Measurements from ENCODE around the gene NUBP1.

The NUBP1 gene

DNA sequence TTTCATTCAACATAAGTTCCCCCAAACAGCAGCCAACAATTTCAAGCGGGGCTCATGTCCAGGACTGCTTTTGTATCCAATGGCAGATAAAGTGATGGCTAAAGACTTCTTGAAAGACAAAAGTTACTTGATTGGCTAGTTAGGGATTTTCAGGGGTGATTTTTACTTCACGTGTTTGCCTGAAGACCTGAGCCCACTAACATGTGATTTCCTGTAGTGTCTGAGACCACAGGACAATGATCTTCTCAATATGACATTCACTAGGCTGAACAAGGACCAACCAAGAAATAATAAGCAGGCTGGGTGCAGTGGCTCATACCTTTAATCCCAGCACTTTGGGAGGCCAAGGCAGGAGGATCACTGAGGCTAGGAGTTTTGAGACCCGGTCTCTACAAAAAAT, 64.6 kb downstream of the NUBP1 start:
- no peak for DNase-seq (ENCODE audit: low read depth in 1 of 2, low spot score in 1 of 2)
- TF ChIP-seq CTCF (IDR thresholded peaks at IDR 0.05; ENCODE audit: insufficient read depth, low read length), result no peak
- TF ChIP-seq POLR2AphosphoS5 (IDR thresholded peaks at IDR 0.05; ENCODE audit: low read depth), result no peak
- TF ChIP-seq GABPA (IDR thresholded peaks at IDR 0.05; ENCODE audit: low read depth), result no peak
- TF ChIP-seq SPI1 (IDR thresholded peaks at IDR 0.05; ENCODE audit: borderline replicate concordance, low read depth), result no peak
- TF ChIP-seq REST (IDR thresholded peaks at IDR 0.05; ENCODE audit: insufficient replicate concordance, low read depth), result no peak
- Histone ChIP-seq H3K27ac (replicated peaks) (no peak overlapping the region), H3K27me3 (ENCODE audit: insufficient read depth, poor library complexity, severe bottlenecking) (no peaks in the 10 kb centered on the region), H3K4me3 (replicated peaks; ENCODE audit: insufficient read depth, low read length) (no peak overlapping the region)

GRCh38 chr16:10808850-10809249, 65.2 kb downstream of the NUBP1 start:
- no peaks in the 10 kb centered on the region for H3K27me3 ChIP-seq (ENCODE audit: insufficient read depth, poor library complexity, severe bottlenecking)
- TF ChIP-seq SPI1 (IDR thresholded peaks at IDR 0.05; ENCODE audit: borderline replicate concordance, low read depth) (no peak), POLR2AphosphoS5 (IDR thresholded peaks at IDR 0.05; ENCODE audit: low read depth) (no peak), GABPA (IDR thresholded peaks at IDR 0.05; ENCODE audit: low read depth) (no peak), CTCF (IDR thresholded peaks at IDR 0.05; ENCODE audit: insufficient read depth, low read length) (no peak), REST (IDR thresholded peaks at IDR 0.05; ENCODE audit: insufficient replicate concordance, low read depth) (no peak)
- no peak overlapping the region for H3K27ac ChIP-seq (replicated peaks)
- DNase-seq (ENCODE audit: low read depth in 1 of 2, low spot score in 1 of 2), result no peak
- H3K4me3 ChIP-seq (replicated peaks; ENCODE audit: insufficient read depth, low read length), result no peak overlapping the region

GRCh38 chr16:10809706-10810105, 66.1 kb downstream of the NUBP1 start:
- no peak overlapping the region for H3K4me3 ChIP-seq (replicated peaks; ENCODE audit: insufficient read depth, low read length)
- H3K27ac ChIP-seq (replicated peaks), result no peak overlapping the region
- no peak for TF ChIP-seq GABPA (IDR thresholded peaks at IDR 0.05; ENCODE audit: low read depth)
- TF ChIP-seq CTCF (IDR thresholded peaks at IDR 0.05; ENCODE audit: insufficient read depth, low read length), result no peak
- TF ChIP-seq REST (IDR thresholded peaks at IDR 0.05; ENCODE audit: insufficient replicate concordance, low read depth), result no peak
- no peak for TF ChIP-seq POLR2AphosphoS5 (IDR thresholded peaks at IDR 0.05; ENCODE audit: low read depth)
- no peak for TF ChIP-seq SPI1 (IDR thresholded peaks at IDR 0.05; ENCODE audit: borderline replicate concordance, low read depth)
- H3K27me3 ChIP-seq (ENCODE audit: insufficient read depth, poor library complexity, severe bottlenecking), result no peaks in the 10 kb centered on the region
- no peak for DNase-seq (ENCODE audit: low read depth in 1 of 2, low spot score in 1 of 2)
